Hepatocyte (in vitro differentiated cells): Measurements from ENCODE around the gene HIRA. TPM values are rescaled to one million over a fixed set of nuclear protein-coding genes. Genes with fewer than 3 reads are reported as not detected.

Experiments
- DNase-seq: peaks from one replicate; pipeline ENCODE4 v3.0.0-alpha.2; 2016; ENCODE audit warnings: low spot score
- H2AFZ ChIP-seq: fragments of 200-600 bp; sonication (generic); 2 replicates; pipeline ENCODE4 v1.6.0; 2016; ENCODE audit warnings: antibody characterized with exemption, mild to moderate bottlenecking
- H3K27ac ChIP-seq: fragments of 200-600 bp; sonication (generic); 2 replicates; pipeline ENCODE4 v1.5.1; 2016; ENCODE audit warnings: mild to moderate bottlenecking
- H3K27me3 ChIP-seq: fragments of 200-600 bp; sonication (generic); 2 replicates; pipeline ENCODE4 v1.6.1; 2016
- H3K36me3 ChIP-seq: fragments of 200-600 bp; sonication (generic); replicated peaks from 2 replicates; pipeline ENCODE4 v1.5.1; 2016; ENCODE audit warnings: low read depth; ENCODE audit not compliant: insufficient read depth
- H3K4me1 ChIP-seq: fragments of 200-600 bp; sonication (generic); 2 replicates; pipeline ENCODE4 v1.5.1; 2016; ENCODE audit warnings: mild to moderate bottlenecking, moderate library complexity; ENCODE audit not compliant: insufficient read depth
- H3K4me2 ChIP-seq: fragments of 200-600 bp; sonication (generic); 2 replicates; pipeline ENCODE4 v1.6.0; 2016
- H3K4me3 ChIP-seq: fragments of 200-600 bp; sonication (generic); 2 replicates; pipeline ENCODE4 v1.5.1; 2016; ENCODE audit warnings: mild to moderate bottlenecking
- H3K79me2 ChIP-seq: fragments of 200-600 bp; sonication (generic); 2 replicates; pipeline ENCODE4 v1.6.0; 2017; ENCODE audit warnings: mild to moderate bottlenecking
- H3K9me2 ChIP-seq: fragments of 200-600 bp; sonication (generic); replicated peaks from 2 replicates; pipeline ENCODE4 v1.6.0; 2017; ENCODE audit warnings: mild to moderate bottlenecking; ENCODE audit not compliant: insufficient read depth
- H3K9me3 ChIP-seq: fragments of 200-600 bp; sonication (generic); 2 replicates; pipeline ENCODE4 v1.5.1; 2016; ENCODE audit warnings: low read depth, mild to moderate bottlenecking
- H4K20me1 ChIP-seq: fragments of 200-600 bp; sonication (generic); 2 replicates; pipeline ENCODE4 v1.6.0; 2016; ENCODE audit warnings: mild to moderate bottlenecking; ENCODE audit not compliant: insufficient read depth, poor library complexity, severe bottlenecking
- CTCF ChIP-seq: fragments of 200-600 bp; sonication (generic); IDR thresholded peaks from 2 replicates; pipeline ENCODE4 v1.5.1; 2016; ENCODE audit warnings: antibody characterized with exemption, mild to moderate bottlenecking; ENCODE audit not compliant: poor library complexity
- EZH2 ChIP-seq: fragments of 200-600 bp; sonication (generic); IDR thresholded peaks from 2 replicates; pipeline ENCODE4 v1.6.1; 2016; ENCODE audit warnings: antibody characterized with exemption, mild to moderate bottlenecking, borderline replicate concordance
- EZH2phosphoT487 ChIP-seq: fragments of 200-600 bp; sonication (generic); IDR thresholded peaks from one replicate; pipeline ENCODE4 v1.6.1; 2018; ENCODE audit warnings: antibody characterized with exemption, mild to moderate bottlenecking, low read depth, moderate library complexity; ENCODE audit not compliant: unreplicated experiment, severe bottlenecking
- WGBS: methylation state at CpG from one replicate; pipeline ENCODE4 v1.1.6; 2016; ENCODE audit warnings: low lambda C conversion rate; ENCODE audit errors: missing lambda C conversion rate; 5-methylcytosine and 5-hydroxymethylcytosine counted together
- polyA plus RNA-seq: library from polyadenylated mRNA; unstranded; fragments of >200 nt; fragmentation: Nextera tagmentation; extraction: Ambion mirVana; gene quantifications from 2 replicates; pipeline ENCODE4 v1.2.1, GENCODE V29; 2016
- total RNA-seq: library from RNA; depleted of rRNA; stranded (reverse); fragments of >200 nt; gene quantifications from 2 replicates; pipeline ENCODE4 v1.2.3, GENCODE V29; 2014

The HIRA gene
- total and polyA plus RNA-seq, 2 experiments from 2014 or later, result 23.5 to 30.6 TPM

- H3K36me3 ChIP-seq, result no peaks in the 10 kb centered on the region
- H3K4me2 ChIP-seq, result no peak overlapping the region
- H3K79me2 ChIP-seq, result no peaks in the 10 kb centered on the region
- H3K27me3 ChIP-seq, result no peaks in the 10 kb centered on the region
- TF ChIP-seq EZH2phosphoT487, result no peak
- no peak for TF ChIP-seq EZH2
- no peak for TF ChIP-seq CTCF
- no peak overlapping the region for H3K4me3 ChIP-seq
- H3K27ac ChIP-seq, result no peak overlapping the region
- no peaks in the 10 kb centered on the region for H3K9me2 ChIP-seq
- H2AFZ ChIP-seq, result no peak overlapping the region
- H3K9me3 ChIP-seq, result no peaks in the 10 kb centered on the region
- H3K4me1 ChIP-seq, result no peaks in the 10 kb centered on the region
- WGBS, result 96% methylated on average over 13 of the region's 13 CpGs
- no peaks in the 10 kb centered on the region for H4K20me1 ChIP-seq
- no peak for DNase-seq
Observed at GRCh38 chr22:19358703-19359553, 72.6 kb downstream of the HIRA start.

- no peak overlapping the region for H2AFZ ChIP-seq
- H3K4me2 ChIP-seq, result no peak overlapping the region
- no peaks in the 10 kb centered on the region for H3K27me3 ChIP-seq
- TF ChIP-seq EZH2phosphoT487 (no peak), CTCF (no peak), EZH2 (no peak)
- H3K36me3 ChIP-seq, result no peaks in the 10 kb centered on the region
- no peak overlapping the region for H3K27ac ChIP-seq
- H3K4me3 ChIP-seq, result no peak overlapping the region
- H3K9me2 ChIP-seq, result no peaks in the 10 kb centered on the region
- no peaks in the 10 kb centered on the region for H3K79me2 ChIP-seq
- no peaks in the 10 kb centered on the region for H3K9me3 ChIP-seq
- H4K20me1 ChIP-seq, result no peaks in the 10 kb centered on the region
- no peaks in the 10 kb centered on the region for H3K4me1 ChIP-seq
- DNase-seq, result no peak
- WGBS, result 95% methylated on average over 2 of the region's 2 CpGs
Observed at GRCh38 chr22:19358195-19358594, 73.3 kb downstream of the HIRA start.

- H2AFZ ChIP-seq, result no peak overlapping the region
- WGBS, result 90% methylated on average over 14 of the region's 14 CpGs
- no peaks in the 10 kb centered on the region for H3K79me2 ChIP-seq
- no peaks in the 10 kb centered on the region for H3K4me1 ChIP-seq
- H3K9me2 ChIP-seq, result no peaks in the 10 kb centered on the region
- H3K4me2 ChIP-seq, result no peak overlapping the region
- H3K36me3 ChIP-seq, result no peaks in the 10 kb centered on the region
- no peak for DNase-seq
- H3K27me3 ChIP-seq, result no peaks in the 10 kb centered on the region
- H3K4me3 ChIP-seq, result no peak overlapping the region
- no peaks in the 10 kb centered on the region for H3K9me3 ChIP-seq
- TF ChIP-seq EZH2phosphoT487 (no peak), CTCF (no peak), EZH2 (no peak)
- no peak overlapping the region for H3K27ac ChIP-seq
- H4K20me1 ChIP-seq, result no peaks in the 10 kb centered on the region
Observed at GRCh38 chr22:19357270-19358105, 74.0 kb downstream of the HIRA start.
